Measurements from ENCODE around the gene ISOC2.

DNA sequence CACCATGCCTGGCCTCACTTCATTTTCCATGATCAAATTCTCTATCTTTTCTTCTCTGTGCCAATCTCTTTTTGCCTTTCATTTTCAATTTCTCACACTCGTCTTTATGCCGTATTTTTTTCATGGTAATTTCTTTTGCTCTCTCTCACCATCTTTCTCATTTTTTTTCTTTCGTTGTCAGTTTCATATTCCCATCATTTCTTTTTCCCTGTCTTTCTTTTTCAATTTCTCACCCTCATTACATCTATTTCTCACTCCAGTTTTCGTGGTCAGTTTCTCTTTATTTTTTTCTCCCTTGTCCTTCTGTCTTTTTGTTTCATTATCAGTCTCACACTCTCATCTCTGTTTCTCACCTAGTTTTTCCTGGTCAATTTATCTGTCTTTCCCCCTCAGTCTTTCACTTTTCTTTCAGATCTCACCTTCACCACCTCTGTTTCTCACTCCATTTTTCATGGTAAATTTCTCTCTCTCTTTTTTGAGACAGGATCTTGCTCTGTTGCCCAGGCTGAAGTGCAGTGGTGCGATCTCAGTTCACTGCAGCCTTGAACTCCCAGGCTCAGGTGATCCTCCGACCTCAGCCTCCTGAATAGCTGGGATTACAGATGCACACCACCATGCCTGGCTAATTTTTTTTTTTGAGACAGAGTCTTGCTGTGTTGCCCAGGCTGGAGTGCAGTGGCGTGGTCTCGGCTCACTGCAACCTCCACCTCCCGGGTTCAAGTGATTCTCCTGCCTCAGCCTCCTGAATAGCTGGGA is 40.9 kb upstream of the ISOC2 start:
- no peak for TF ChIP-seq CTCF (IDR thresholded peaks at IDR 0.05; ENCODE audit: insufficient read depth, low read depth, low read length)
- TF ChIP-seq EZH2 (IDR thresholded peaks at IDR 0.05; ENCODE audit: insufficient read depth, low read length): no peak

All from astrocyte (in vitro differentiated cells and primary cell).